Chondrocyte (in vitro differentiated cells): ENCODE measurements around the gene ADAP1. TPM values are rescaled to one million over a fixed set of nuclear protein-coding genes. Genes with fewer than 3 reads are reported as not detected.

Source experiments
- DNase-seq: peaks from one replicate; pipeline ENCODE4 v3.0.0; 2021; ENCODE audit warnings: mixed read lengths, low spot score
- H3K27ac Mint-ChIP-seq: one replicate; pipeline ENCODE4 v1.8.0; 2021; ENCODE audit warnings: mild to moderate bottlenecking, moderate library complexity, mixed read lengths; ENCODE audit not compliant: unreplicated experiment
- H3K27me3 Mint-ChIP-seq: 2 replicates; pipeline ENCODE4 v1.8.0; 2021; ENCODE audit warnings: low read depth, mixed read lengths
- H3K36me3 Mint-ChIP-seq: 2 replicates; pipeline ENCODE4 v1.8.0; 2021; ENCODE audit warnings: low read depth, mixed read lengths
- H3K4me1 Mint-ChIP-seq: 2 replicates; pipeline ENCODE4 v1.8.0; 2021; ENCODE audit warnings: low read depth, mild to moderate bottlenecking, mixed read lengths
- H3K4me3 Mint-ChIP-seq: one replicate; pipeline ENCODE4 v1.8.0; 2021; ENCODE audit warnings: mild to moderate bottlenecking, moderate library complexity, mixed read lengths; ENCODE audit not compliant: unreplicated experiment
- H3K9me3 Mint-ChIP-seq: 2 replicates; pipeline ENCODE4 v1.8.0; 2021; ENCODE audit warnings: low read depth, mixed read lengths
- CTCF ChIP-seq: fragments of 200-600 bp; sonication (generic); IDR thresholded peaks from 2 replicates; pipeline ENCODE4 v1.5.0; 2021; ENCODE audit warnings: antibody characterized with exemption, mild to moderate bottlenecking, moderate library complexity
- total RNA-seq: library from RNA; stranded (reverse); gene quantifications from 3 replicates; pipeline ENCODE4 v1.2.1, GENCODE V29; 2021

Gene ADAP1
- total RNA-seq, 1 donor from 2014 or later, result 6.7 TPM

GRCh38 chr7:953547-954327 lies 743 bp downstream of the ADAP1 start:
- no peaks in the 10 kb centered on the region for H3K27me3 Mint-ChIP-seq
- H3K4me3 Mint-ChIP-seq, result peak overlapping the region; percentile 53
- no peak overlapping the region for H3K27ac Mint-ChIP-seq
- DNase-seq, result peak; percentile 81
- H3K9me3 Mint-ChIP-seq, result no peaks in the 10 kb centered on the region
- no peak for TF ChIP-seq CTCF
- peaks cover 4% of the 10 kb centered on the region for H3K4me1 Mint-ChIP-seq
- H3K36me3 Mint-ChIP-seq, result no peaks in the 10 kb centered on the region

GRCh38 chr7:952548-953441 lies 1.7 kb downstream of the ADAP1 start:
- no peaks in the 10 kb centered on the region for H3K36me3 Mint-ChIP-seq
- H3K4me1 Mint-ChIP-seq, result peaks cover 4% of the 10 kb centered on the region
- H3K9me3 Mint-ChIP-seq, result no peaks in the 10 kb centered on the region
- TF ChIP-seq CTCF, result no peak
- H3K27me3 Mint-ChIP-seq, result peaks cover 1% of the 10 kb centered on the region
- DNase-seq, result peak; percentile 81
- no peak overlapping the region for H3K4me3 Mint-ChIP-seq
- no peak overlapping the region for H3K27ac Mint-ChIP-seq

DNA sequence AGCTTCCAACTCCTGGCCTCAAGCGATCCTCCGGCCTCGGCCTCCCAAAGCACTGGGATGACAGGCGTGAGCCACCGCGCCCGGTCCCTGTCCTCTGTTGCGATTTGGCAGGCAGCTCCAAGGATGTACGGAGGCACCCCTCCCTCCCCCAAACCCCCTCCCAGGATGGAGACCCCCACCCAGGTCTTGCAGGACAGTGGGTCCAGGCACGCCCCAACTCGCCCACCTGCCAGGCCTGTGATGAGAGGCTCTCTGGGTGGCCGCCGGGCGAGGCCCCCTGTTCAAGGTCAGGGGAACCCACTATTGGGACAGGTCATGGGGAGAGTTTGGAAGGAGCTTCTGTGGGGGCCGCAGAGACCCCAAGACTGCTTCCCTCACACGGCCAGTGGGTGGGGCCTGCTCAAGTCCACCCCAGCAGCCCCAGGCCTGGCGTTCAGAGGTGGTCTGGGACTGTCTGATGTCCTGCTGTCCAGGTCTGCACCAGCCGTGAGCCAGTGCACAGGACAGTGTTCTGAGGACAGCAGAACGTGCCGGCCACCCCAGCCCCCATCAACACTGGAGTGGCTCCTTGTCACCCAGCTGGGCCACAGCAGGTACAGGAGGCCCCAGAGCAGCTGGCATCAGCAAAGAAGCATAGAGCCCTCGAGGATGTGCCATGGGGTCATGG lies 2.5 kb downstream of the ADAP1 start:
- DNase-seq, result peak; percentile 81
- Mint-ChIP-seq H3K4me1 (peaks cover 4% of the 10 kb centered on the region), H3K36me3 (no peaks in the 10 kb centered on the region), H3K27ac (no peak overlapping the region), H3K9me3 (no peaks in the 10 kb centered on the region), H3K27me3 (peaks cover 1% of the 10 kb centered on the region), H3K4me3 (no peak overlapping the region)
- no peak for TF ChIP-seq CTCF

GRCh38 chr7:949021-949934 lies 5.2 kb downstream of the ADAP1 start:
- Mint-ChIP-seq H3K9me3 (no peaks in the 10 kb centered on the region), H3K4me3 (no peak overlapping the region), H3K36me3 (no peaks in the 10 kb centered on the region), H3K4me1 (no peaks in the 10 kb centered on the region), H3K27ac (no peak overlapping the region), H3K27me3 (peaks cover 1% of the 10 kb centered on the region)
- no peak for TF ChIP-seq CTCF
- DNase-seq, result peak; percentile 89
